Measurements from ENCODE around the gene SERGEF.

SERGEF gene

GRCh38 chr11:17739945-17740338, 272.9 kb downstream of the SERGEF start:
- Mint-ChIP-seq H3K27ac (no peak overlapping the region), H3K36me3 (no peaks in the 10 kb centered on the region)

GRCh38 chr11:17738151-17738973, 274.5 kb downstream of the SERGEF start:
- ATAC-seq (no peak), DNase-seq (ENCODE audit: low spot score in 2 of 2) (no peak)
- Mint-ChIP-seq H3K9me3 (no peaks in the 10 kb centered on the region), H3K4me1 (peaks cover 13% of the 10 kb centered on the region), H3K27ac (no peak overlapping the region), H3K36me3 (no peaks in the 10 kb centered on the region), H3K4me3 (no peak overlapping the region)

More at GRCh38 chr11:17739945-17740338, 272.9 kb downstream of the SERGEF start:
- ATAC-seq (no peak), DNase-seq (ENCODE audit: low spot score in 2 of 2) (no peak)
- Mint-ChIP-seq H3K9me3 (no peaks in the 10 kb centered on the region), H3K4me3 (no peak overlapping the region), H3K4me1 (peaks cover 6% of the 10 kb centered on the region)
